Activated CD4-positive, alpha-beta T cell treated with anti-CD3 and anti-CD28 coated beads, Interleukin-2, amount 50 U/mL, for 24 hours (primary cell): Measurements from ENCODE around the gene MKNK1.
"Not testable (repeated sequence)": the region's sequence is repeated elsewhere in the genome, so short reads cannot be mapped to it uniquely, and the experiment has no call there.

Experiments used
- DNase-seq, 2 donors: peaks; one replicate each; pipeline ENCODE4 v3.0.0-alpha.2; 2020; ENCODE audit warnings: low read depth in 1 of 2, low spot score in 1 of 2

Gene MKNK1

DNA sequence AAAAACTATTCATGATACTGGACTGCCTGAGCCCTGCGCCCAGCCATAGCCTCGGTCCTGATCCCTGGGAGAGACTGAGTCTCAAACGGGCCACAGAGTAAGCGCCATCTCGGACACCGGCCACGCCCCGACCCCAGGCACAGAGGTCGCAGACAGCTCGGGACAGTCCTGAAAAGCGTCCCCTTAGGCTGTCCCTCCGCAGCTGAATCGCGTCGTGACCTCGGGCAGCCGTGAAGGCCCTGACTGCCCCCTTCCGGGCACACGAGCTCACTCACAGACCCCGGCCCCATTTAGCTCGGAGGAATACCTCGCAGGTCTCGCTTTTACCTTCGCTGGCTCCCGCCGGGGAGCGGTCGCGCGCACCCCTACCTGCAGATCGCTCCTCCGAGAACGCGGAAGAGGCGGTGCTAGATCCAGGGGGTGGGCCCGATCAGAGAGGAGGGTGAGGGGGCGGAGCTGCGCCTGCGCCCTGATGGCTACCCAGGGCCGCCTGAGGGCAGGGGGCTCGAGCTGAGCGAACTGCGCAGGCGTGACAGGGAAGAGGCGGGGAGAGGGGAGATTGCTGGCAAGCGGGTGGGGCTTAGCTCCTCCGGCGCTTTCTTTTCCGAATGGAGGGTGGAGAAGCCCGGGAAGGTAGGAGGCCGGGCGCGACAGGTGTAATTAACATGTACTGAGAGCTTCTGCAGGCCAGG lies at the start of gene MKNK1:
Gene MKNK1 (minus strand): TSS at position 411 of the 692 bp plus-strand sequence. CDS start 20,941 bp downstream, outside the sequence.
- DNase-seq, result peak; percentile 93 to 95

DNA sequence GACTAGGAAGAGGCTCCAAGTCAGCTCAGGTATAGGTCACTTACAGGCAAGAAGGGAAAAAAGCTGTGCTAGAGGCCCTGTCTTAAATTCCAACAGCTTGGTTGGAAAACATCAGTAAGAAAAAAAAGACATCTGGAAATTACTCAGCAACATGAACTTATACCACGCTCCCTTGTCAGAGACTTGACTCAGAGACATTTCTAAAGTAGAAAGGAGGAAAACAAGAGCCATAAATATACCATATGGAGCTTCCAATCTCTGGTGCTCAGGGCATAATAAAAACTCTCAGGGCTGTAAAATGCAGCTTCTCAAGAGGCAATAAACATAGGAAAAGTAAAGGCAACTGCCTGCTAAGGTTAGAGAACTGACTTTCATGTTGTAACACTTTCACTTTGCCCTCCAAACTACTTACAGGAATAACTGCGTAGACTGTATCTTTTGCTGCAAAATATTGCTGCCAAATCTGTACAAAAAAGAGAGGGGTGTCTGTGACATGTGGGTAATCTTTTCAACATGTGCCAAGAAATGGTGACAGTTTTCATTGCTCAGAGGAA lies 49.4 kb upstream of the MKNK1 start:
- DNase-seq, result no peak

DNA sequence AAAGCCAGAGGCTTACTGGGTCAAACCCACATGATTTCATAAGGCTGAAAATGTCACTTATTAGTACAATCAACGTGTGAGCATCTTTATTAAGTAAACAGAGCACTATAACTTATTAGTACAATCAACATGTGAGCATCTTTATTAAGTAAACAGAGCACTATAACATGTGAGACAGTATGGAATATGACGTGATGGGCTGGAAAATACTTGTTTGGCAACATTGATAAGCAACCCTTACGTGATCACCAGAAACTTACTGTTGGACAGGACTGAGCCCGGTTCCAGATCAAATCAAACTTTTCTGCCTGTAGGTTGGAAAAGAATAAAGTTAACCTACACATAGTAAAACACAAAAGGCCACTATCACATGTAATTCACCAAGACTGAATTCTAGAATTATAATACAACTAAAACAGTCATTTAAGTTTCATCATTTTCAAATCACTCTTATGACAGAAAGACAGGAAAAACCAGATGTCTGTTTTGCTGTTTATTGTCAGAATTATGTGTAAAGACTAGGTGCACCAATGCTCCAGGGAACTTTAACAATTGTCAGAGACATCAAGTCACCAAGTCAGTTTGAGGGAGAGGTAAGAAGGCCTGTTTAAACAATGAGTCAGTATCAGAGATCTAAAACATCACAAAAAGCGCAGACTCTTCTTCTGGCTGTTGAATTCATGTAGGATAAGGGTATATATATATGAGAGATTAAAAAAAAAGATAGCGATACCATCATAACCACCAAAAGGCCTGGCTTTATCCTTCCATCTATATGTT lies 48.4 kb upstream of the MKNK1 start:
- no peak for DNase-seq

DNA sequence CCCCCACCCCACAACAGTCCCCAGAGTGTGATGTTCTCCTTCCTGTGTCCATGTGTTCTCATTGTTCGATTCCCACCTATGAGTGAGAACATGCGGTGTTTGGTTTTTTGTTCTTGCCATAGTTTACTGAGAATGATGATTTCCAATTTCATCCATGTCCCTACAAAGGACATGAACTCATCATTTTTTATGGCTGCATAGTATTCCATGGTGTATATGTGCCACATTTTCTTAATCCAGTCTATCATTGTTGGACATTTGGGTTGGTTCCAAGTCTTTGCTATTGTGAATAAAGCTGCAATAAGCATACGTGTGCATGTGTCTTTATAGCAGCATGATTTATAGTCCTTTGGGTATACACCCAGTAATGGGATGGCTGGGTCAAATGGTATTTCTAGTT lies 47.1 kb upstream of the MKNK1 start:
- DNase-seq, result not testable (repeated sequence)

DNA sequence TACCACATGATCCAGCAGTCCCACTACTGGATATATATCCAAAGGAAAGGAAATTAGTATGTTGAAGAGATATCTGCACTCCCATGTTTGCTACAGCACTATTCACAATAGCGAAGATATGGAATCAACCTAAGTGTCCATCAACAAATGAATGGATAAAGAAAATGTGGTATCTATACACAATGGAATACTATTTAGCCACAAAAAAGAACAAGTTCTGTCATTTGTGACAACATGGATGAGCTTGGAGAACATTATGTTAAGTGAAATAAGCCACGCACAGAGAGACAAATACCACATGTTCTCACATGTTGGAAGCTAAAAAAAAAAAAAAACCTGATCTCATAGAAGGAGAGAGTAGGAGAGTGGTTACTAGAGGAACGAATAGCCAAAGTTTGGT lies 46.4 kb upstream of the MKNK1 start:
- DNase-seq, result no peak

DNA sequence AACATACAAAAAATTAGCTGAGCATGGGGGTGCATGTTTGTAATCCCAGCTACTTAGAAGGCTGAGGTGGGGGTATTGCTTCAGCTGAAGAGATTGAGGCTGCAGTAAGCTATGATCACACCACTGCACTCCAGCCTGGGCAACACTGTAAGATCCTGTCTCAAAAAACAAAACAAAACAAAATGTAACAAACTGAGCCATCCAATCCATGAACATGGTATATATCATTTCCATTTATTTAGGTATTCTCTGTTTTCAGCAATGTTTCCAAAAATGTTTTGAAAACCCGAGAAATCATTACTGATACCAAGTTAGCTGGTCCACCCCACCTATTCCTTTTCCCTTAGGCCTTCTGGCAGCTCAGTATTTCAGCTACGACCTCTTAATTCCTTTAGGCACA lies 45.7 kb upstream of the MKNK1 start:
- no peak for DNase-seq

DNA sequence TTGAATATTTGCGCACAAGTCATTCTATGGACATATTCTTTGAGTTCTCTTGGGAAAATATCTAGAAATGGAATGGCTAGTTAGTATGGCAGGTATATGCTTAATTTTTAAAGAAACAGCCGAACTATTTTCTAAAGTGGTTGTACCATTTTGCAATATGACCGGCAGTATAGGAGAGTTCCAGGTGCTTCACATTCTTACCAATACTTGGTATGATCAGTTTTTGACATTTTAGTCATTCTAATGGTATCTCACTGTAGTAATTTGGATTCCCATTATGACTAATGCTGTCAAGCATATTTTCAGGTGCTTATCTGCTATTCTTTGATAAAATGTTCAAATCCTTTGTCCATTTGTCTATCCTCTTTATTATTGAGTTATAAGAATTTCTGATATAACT lies 43.5 kb upstream of the MKNK1 start:
- DNase-seq, result no peak

DNA sequence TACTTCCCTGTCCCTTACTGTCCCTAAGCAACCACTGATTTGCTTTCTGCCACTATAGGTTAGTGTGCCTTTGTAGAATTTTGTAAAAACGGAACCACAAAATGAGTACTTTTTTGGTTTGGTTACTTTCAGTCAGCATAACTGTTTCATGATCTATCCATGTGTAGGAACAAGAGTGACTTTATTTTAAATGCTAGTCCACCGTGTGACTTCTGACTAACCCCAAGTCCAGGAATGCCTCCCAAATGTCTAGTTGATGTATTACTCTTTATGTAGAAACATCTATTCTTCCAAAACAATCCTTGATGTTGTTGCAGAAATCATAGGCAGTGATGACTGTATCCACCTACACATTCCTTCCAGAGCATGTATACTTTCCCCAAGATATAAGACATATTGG lies 42.8 kb upstream of the MKNK1 start:
- no peak for DNase-seq

DNA sequence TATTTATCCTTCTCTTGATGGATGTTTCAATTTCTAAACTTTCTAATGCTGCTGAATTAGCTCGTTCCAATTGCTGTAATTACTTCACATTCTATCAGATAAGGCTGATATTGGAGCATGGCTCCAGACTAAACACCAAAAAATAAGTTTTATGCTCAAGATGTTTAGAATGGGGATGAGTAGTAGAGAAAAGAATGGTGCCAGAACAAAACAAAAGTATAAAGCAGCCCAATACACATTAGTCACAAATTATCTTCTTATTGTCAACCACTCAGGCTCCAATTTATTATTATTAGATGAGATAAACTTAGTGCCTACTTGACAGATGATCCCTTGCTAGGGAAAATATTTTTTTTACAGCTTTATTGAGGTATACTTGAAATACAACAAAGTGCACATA lies 42.3 kb upstream of the MKNK1 start:
- no peak for DNase-seq

DNA sequence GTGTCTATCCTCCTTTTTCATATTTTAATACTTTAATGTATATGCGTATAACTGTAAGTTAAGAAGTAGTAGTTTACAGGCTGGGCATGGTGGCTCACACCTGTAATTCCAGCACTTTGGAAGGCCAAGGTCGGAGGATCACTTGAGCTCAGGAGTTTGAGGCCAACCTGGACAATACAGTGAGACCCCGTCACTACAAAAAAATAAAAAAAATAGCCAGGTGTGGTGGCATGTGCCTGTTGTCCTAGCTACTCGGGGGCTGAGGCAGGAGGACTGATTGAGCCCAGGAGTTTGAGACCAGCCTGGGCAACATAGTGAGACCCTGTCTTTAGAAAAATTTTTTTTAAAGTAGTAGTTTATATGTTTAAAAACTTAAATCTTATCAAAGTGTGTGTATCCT lies 41.7 kb upstream of the MKNK1 start:
- DNase-seq, result no peak

DNA sequence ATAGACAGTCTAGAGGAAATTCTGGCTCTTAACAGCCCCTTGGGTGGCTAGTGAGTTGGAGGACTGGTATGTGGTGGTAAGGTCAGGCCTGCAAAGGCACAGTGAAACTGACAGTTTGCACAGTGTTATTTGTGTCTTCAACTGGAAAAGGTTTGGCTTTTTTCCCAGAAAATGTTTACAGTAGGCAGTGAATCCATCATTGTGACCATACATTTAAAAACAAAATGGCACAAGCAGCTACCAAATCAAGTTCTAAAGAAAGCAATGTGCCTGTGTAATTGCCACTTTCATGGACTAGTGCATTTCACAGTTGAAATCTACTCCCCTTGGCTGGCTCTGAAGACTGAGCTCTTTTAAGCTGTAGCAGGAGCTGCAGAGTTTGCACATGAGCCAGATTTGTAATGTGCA lies 39.3 kb upstream of the MKNK1 start:
- DNase-seq, result no peak

DNA sequence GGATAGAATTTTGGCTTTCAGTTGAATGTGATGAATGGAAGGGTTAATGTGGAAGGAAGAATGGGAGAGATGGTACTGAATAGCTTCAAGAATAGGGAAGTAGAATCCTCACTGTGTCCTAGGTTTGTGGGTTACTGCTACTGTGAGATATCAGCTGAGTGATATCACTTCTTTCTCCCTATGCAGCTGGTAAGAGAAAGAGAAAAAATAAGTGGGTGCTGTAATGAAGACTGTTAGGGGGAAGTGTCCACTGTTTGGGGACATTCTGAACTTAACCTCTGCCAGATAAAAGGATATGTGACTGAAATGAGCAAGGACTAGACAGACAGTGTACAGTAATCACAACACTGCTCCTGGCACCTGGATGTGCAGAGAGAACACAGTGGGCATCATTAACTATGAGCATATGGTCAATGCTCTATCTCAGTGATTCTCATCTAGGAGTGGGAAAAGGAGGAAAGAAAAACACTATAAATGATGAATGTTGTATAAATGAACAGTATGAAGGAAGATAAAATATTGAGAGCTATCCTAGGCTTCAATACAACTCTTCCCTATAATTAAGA lies 38.1 kb upstream of the MKNK1 start:
- DNase-seq, result no peak

DNA sequence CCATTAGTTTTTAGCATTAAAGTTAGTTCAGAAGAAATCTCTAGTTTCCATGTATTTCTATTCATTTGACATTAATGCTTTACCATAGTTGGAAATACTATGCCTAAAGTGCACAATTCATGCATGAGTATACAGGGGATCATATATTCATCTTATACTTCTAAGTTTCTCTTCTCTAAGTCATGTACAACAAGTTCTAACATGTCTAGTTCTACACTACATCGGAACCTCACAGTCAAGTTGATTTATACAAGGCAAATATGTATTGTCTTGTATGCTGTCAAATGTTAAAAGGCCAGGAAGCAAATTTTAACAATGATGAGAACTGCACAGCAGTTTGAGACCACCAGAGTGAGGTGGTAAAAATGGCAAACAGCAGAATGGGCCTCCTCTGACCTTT lies 35.5 kb upstream of the MKNK1 start:
- DNase-seq, result no peak

DNA sequence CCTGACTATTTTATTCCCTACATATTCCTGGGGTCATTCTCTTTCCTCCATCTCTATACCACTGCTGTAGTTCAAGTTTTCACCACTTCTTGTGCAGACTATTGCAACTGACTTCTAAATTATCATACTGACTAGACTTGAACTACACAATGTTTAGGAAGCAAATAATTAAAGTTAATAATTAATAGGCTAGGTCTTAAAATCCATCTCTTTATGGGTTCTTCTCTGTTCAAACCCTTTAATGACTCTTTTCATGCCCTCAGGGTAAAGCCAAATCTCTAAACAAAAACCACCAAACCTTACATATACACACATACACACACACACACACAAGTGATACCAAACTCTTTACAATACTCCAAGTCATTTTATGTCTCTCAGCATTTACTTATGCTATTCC lies 34.9 kb upstream of the MKNK1 start:
- no peak for DNase-seq

DNA sequence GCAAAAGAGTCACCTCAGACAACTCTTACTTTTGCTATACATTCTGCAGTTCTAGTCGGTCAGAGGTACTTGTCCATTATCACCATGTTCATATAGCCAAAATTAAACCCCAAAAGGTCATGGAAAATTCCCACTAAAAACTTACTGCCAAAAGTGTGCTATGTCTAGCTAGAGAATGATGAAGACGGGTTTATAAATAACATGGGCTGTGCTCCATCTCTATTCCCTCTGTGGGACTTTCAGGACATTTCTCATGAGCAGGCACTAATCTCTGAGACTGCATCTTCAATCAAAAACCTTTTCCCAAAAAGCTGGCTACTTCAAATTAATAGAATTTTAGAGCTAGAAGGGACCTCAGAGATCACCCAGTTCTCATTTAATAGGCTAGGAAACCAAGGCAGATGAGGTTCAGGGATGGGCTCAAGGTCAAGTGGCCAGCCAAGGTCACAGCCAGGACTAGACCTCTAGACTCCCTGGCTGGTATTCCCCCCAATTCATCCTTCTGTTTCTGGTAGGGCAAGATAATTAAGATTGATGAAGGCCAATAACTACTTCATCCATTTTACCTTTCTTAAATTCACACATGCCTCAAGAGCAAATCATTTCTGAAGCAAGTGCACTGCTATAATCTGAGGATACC lies 33.5 kb upstream of the MKNK1 start:
- no peak for DNase-seq

DNA sequence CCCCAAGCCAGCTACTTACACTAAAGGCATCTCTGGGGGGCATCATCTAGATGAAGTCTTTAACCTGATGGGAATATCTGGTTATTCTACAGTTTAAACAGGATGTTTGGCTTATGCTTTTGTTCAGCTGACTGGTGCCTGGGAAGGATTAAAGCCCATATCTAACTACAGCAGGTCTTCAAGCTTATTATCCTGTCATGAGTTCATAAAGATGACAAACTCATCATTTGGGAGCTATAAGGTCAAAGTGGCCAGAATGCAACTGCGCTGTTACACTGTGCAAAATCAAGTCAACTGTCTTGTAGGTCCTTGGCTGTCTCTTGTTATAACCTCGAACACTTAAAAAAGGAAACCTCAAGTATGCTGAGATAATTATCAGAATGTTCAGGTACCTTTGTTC lies 31.1 kb upstream of the MKNK1 start:
- DNase-seq, result no peak

DNA sequence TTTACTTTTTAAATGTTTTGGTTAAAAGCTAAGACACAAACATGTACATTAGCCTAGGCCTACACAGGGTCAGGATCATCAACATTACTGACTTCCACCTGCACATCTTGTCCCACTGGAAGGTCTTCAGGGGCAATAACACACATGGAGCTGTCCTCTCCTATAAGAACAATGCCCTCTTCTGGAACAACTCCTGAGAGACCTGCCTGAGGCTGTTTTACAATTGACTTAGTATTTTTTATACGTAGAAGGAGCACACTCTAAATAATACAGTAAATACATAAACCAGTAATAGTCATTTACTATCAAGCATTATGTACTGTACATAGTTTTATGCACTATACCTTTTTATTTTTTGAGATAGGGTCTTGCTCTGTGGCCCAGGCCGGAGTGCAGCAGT lies 26.7 kb upstream of the MKNK1 start:
- no peak for DNase-seq

DNA sequence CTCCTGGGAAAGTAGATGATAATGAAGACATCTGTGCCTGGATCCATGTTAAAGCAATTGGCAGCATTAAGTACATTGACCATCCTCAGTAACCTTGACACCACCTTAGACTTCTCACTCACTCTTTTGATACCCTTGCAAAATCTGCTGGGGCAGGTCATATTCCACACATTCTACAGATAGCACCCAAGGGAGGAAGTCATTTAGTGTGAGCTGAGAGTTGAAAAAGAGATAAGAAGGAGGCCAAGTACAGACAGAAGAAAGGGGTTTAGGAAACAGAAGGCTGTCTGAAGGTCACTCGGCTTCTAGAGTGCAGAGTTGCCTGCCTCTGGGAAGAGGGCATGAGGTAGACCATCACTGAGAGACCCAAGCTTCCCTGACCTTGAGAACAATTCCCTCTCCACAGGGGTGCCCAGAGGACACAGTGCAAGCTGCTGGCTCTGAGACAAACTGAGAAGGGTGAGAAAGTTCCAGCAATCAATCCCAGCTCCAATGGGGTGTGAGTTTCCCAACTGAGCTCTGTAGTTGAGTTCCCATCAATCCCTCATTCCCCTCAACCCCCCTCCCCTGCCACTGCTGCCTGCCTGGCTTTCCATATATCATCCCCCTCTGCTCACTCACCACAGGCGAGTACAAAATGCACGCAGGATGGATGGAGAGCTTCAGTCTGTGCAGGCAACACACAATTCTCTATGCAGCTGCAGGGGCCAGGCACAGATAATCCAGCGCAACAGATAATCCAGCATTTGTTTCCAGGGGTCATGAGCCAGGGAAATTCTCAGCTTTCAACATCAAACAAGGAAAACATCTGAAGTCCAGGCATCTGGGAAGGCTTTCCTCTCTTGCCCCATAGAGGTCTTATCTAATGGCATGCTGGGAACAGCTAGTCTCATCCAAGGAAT lies 19.9 kb upstream of the MKNK1 start:
- no peak for DNase-seq

DNA sequence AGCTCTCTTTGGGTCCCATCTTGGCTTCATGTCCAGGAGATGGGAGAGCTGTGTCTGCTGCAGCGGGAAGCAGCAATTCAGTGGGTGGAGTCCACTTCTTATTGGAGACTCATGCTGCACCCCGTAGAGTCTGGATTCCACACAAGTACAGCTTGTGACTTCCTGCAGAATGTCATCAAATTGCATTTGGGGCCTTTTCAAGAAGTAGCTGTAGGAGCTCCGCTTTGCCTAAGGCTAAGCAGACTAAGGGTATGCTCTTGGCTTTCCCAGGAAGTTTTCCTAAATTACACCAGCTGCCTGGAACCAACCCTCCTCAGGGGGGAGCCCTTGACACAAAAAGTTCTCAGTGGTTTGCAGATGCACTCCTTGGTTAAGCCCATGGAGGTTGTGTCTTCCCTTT lies 18.3 kb upstream of the MKNK1 start:
- no peak for DNase-seq

DNA sequence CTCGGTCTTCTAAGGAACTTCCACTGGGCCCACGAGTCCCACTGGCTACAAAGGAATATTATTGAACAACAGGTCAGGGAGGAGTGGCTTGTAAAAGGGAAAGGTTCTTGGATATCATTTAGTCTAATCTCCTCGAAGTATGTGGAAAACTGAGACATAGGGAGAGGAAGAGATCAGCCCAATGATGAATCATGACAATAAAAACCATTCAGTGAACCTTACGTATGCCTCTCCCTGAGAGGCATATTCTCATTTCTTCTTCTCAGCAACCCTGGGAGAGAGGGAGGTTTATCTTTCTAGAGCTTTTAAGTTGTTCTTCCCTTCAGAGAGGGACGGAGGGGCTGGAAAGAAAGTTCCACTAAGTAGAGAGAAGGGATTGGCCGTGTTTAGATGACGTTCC lies 17.9 kb upstream of the MKNK1 start:
- DNase-seq, result no peak
